HG02571 (cell line): ENCODE measurements around the gene DCP1B.
"Not testable (repeated sequence)": the region's sequence is repeated elsewhere in the genome, so short reads cannot be mapped to it uniquely, and the experiment has no call there.

Experiments used
- ATAC-seq: cut with Tn5 transposase; IDR thresholded peaks from one replicate; pipeline ENCODE4 v1.9.1; 2021; ENCODE audit warnings: mild to moderate bottlenecking, moderate library complexity; ENCODE audit not compliant: unreplicated experiment

Gene DCP1B

GRCh38 chr12:1977109-1977508 lies 27.1 kb downstream of the DCP1B start:
- ATAC-seq: no peak

GRCh38 chr12:1974812-1975211 lies 29.4 kb downstream of the DCP1B start:
- no peak for ATAC-seq

GRCh38 chr12:1972856-1973317 lies 31.4 kb downstream of the DCP1B start:
- no peak for ATAC-seq

GRCh38 chr12:1972260-1972659 lies 32.0 kb downstream of the DCP1B start:
- ATAC-seq: no peak

- no peak for ATAC-seq
Observed at GRCh38 chr12:1970331-1970900, 33.8 kb downstream of the DCP1B start.

GRCh38 chr12:1966561-1967226 lies 37.6 kb downstream of the DCP1B start:
- ATAC-seq: no peak

- ATAC-seq: no peak
Observed at GRCh38 chr12:1965916-1966315, 38.3 kb downstream of the DCP1B start.

- ATAC-seq: no peak
Observed at GRCh38 chr12:1962051-1963020, 41.9 kb downstream of the DCP1B start.

DNA sequence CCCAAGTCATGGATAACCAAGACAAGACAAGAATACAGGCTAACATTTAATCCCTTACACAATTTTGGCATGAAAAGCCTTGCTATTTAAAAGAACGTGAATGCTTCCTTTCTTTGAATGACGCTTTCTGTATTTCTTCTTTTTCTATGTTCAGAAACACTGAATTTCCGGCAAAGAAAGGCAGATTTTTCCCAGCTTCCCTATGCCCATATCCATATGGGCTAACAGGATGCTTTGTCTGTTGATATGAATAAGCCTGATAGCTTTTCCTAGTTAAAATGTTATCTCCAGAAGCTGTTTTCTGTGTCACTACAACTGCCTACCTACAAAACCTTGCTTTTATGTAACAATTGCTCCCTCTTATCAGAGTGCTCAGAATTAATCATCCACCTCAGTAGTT lies 47.5 kb downstream of the DCP1B start:
- ATAC-seq: no peak

- no peak for ATAC-seq
Observed at GRCh38 chr12:1949771-1950470, 54.3 kb downstream of the DCP1B start.

DNA sequence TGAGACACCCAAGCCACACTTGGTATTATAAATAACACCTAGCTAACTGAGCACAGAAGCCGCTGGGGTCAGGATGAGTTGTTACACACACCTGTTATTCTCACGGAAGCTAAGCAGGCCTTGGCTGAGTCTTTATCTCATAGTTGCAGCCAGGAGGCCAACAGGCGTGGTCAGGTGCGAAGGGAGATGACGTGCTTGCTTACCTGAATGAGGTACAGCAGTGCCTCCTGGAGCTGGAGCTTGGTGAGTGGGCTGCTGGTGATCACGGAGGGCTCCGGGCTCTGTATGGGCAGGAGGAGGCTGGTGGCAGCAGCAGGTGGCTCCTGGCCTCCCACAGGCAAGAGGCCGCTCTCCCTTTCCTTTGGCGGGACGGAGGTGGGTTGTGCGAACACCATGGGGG lies 55.4 kb downstream of the DCP1B start:
- ATAC-seq: no peak

- no peak for ATAC-seq
Observed at GRCh38 chr12:1947081-1947480, 57.2 kb downstream of the DCP1B start.

DNA sequence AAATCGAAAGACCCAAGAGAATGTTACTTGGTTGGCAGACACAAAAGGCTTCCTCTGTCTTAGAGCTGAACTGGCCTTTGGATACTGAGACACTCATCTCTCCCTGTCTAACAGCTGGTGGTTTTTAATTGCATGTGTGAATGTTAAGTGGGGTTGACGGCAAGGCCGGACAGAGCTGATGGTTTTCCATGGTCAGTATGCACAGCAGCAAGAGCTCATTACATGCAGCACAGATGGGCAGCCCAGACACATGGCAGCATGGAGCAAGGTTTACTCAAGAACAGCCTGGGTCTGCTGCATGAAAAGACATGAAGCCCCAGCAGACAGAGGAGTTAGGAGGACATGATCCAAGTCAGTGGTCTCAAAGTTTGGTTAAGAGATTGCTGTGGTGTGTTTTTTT lies 58.0 kb downstream of the DCP1B start:
- ATAC-seq: no peak

DNA sequence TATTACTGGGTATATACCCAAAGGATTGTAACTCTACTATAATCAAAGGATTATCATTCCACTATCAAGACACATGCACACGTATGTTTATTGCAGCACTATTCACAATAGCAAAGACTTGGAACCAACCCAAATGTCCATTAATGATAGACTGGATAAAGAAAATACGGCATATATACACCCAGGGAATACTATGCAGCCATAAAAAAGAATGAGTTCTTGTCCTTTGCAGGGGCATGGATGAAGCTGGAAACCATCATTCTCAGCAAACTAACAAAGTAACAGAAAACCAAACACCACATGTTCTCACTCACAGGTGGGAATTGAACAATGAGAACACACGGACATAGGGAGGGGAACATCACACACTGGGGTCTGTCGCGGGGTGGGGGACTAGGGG lies 58.8 kb downstream of the DCP1B start:
- not testable (repeated sequence) for ATAC-seq

GRCh38 chr12:1939801-1940607 lies 64.3 kb downstream of the DCP1B start:
- no peak for ATAC-seq

DNA sequence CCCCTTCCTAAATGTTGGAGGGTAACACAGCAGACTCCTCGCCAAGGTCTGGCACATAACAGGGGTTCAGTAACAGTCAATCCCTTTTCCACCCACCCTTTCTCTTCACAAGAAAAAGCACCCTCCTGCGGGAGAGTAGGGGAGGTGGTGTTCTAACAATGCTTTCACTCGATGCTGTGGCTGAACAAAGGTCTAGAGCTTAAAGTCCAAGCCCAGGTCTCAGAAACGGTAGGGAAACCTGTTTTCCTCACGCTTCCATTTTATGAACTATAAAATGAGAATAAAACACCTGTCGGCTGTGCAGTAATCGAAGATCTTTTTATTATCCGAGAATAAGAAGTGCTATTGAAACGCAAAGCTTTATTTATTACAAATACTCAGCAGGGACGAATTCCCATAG lies 64.9 kb downstream of the DCP1B start:
- ATAC-seq: no peak

- ATAC-seq: no peak
Observed at GRCh38 chr12:1937481-1938224, 66.6 kb downstream of the DCP1B start.

DNA sequence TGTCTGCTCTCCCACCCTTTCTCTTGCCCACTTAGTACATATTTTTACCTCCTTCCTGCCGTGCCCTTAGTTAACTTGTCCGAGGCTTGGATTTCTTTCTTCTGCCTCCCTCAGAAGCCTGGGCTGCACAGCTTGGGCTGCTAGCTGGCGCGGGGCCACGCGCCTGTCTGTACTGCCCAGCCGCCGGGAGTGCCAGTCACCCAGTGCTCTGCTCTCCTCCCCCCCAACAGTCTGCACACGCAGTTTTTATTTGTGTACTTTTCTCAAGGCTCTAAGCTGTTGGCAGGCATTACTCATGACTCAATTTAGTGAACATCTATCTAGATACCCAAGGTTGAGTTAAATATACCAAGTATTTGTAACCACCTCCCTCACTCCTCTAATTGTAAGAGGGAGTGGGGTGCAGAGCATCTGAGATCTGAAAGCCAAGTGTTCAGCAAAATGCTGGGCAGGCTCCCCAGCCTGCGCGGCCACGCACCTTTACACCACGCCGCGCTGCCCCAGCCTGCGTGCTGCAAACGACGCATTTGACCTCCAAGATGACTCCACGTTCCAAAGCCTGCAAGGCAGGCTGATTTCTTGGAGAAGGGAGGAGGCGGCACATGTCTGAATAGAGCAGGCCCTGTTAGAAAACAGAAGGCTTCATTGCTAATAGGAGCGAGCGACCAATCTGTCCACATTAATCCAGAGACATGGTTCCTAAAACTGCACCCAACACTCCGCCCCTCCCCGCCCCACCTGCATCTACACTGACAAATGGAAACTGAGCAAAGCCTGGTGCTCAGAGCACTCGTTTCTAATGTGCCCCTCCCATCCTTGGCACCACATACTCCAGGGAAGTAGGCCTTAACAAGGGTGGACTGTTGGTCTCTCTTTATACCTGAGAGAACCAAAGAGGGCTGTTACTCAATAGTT lies 67.6 kb downstream of the DCP1B start:
- no peak for ATAC-seq
